Left lung (tissue), 10 donors: Measurements from ENCODE around the gene KANK3. TPM values are rescaled to one million over a fixed set of nuclear protein-coding genes. Genes with fewer than 3 reads are reported as not detected.
"Not testable (repeated sequence)": the region's sequence is repeated elsewhere in the genome, so short reads cannot be mapped to it uniquely, and the experiment has no call there.

ENCODE experiments used
- ATAC-seq: fragments of 200-7000 bp; cut with Tn5 transposase; one replicate; pipeline ENCODE4 v1.9.1; 2020; ENCODE audit warnings: moderate library complexity
- DNase-seq, 4 donors: peaks; one replicate each; pipeline ENCODE4 v3.0.0-alpha.2; 2013 to 2020
- H3K27ac ChIP-seq, 2 donors: fragments of 200-600 bp; sonication (generic) in 1 of 2; one replicate each; pipeline versions ENCODE4 v1.5.0 to v1.8.0; 2020 to 2021
- H3K27me3 ChIP-seq, 2 donors: fragments of 200-600 bp; sonication (generic) in 1 of 2; one replicate each; pipeline versions ENCODE4 v1.5.0 to v1.8.0; 2020 to 2021
- H3K36me3 ChIP-seq, 2 donors: fragments of 200-600 bp; sonication (generic) in 1 of 2; one replicate each; pipeline versions ENCODE4 v1.5.0 to v1.8.0; 2020 to 2021
- H3K4me1 ChIP-seq, 2 donors: fragments of 200-600 bp; one replicate each; pipeline ENCODE4 v1.8.0; 2021
- H3K4me3 ChIP-seq, 2 donors: fragments of 200-600 bp; sonication (generic) in 1 of 2; one replicate each; pipeline versions ENCODE4 v1.5.0 to v1.8.0; 2020 to 2021; ENCODE audit warnings: mild to moderate bottlenecking in 1 of 2
- H3K9me3 ChIP-seq, 2 donors: fragments of 200-600 bp; sonication (generic) in 1 of 2; one replicate each; pipeline versions ENCODE4 v1.5.0 to v1.8.0; 2020 to 2021
- CTCF ChIP-seq, 2 donors: fragments of 200-600 bp; sonication (generic) in 1 of 2; IDR thresholded peaks; one replicate each; pipeline versions ENCODE4 v1.5.0 to v1.8.0; 2021; ENCODE audit warnings: antibody characterized with exemption in 2 of 2
- intact Hi-C, 2 donors: fragments of 100-400 bp; cut with DNase I; formaldehyde crosslinking; loops; one replicate each; pipeline versions ENCODE4 v1.11.2 to v1.14.2; 2022
- polyA plus RNA-seq, 6 donors: library from polyadenylated mRNA; unstranded; fragments of 120-200 nt; gene quantifications; one replicate each; pipeline ENCODE4 v1.2.1, GENCODE V29; 2013; ENCODE audit not compliant: insufficient read length in 6 of 6
- total RNA-seq, 2 donors: library from RNA; stranded (reverse); fragmentation: NEBNext Ultra II Directional; extraction: Animal tissue kit (Norgen Biotek cat#: 25700); gene quantifications; one replicate each; pipeline ENCODE4 v1.2.1, GENCODE V29; 2021
- donor health status: DM: no; HTN: yes; CAD: no.
- donor health status: DM: no; HTN: no; CAD: no.

Gene KANK3
- total and polyA plus RNA-seq, 8 donors = 14.4 to 29.0 (median 15.5) TPM

DNA sequence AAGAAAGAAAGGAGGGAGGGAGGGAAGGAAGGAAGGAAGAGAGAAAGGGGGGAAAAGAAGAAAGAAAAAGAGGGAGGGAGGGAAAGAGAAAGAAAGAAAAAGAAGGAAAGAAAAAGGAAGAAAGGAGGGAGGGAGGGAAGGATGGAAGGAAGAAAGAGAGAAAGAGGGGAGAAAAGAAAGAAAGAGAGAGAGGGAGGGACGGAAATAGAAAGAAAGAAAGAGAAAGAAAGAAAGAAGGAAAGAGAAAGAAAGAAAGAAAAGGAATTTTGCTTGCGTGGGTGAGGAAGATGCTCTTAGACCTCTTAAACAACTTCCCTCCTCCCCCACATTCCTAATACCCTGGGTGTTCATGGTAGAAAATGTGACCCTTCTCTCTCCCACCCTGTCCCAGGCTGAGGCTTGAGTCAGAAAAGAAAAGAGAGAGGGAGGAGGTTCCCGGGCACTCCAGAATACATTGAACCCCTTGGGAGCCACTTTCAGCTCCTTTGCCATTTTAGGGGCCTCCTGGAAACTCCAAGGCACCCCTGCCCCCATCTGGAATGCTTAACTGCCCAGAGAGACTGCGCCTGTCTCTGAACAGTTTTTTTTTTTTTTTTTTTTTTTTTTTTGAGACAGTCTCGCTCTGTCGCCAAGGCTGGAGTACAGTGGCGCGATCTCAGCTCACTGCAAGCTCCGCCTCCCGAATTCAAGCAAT, 9.2 kb upstream of the KANK3 start:
- Histone ChIP-seq H3K9me3 (no peaks in the 10 kb centered on the region), H3K27me3 (peaks cover 0 to 10% of the 10 kb centered on the region in 2 donors), H3K27ac (no peak overlapping the region), H3K4me3 (no peak overlapping the region), H3K36me3 (no peaks in the 10 kb centered on the region), H3K4me1 (peaks cover 6 to 52% of the 10 kb centered on the region in 2 donors)
- no peak for TF ChIP-seq CTCF (IDR thresholded peaks at IDR 0.05)
- DNase-seq (no peak), ATAC-seq (peak; percentile 23)
- intact Hi-C loops = loop anchor here in 1 of 2 donors (5.0 kb wide), 1 partner anchor 50 kb away; no protein-coding TSS in a partner anchor

DNA sequence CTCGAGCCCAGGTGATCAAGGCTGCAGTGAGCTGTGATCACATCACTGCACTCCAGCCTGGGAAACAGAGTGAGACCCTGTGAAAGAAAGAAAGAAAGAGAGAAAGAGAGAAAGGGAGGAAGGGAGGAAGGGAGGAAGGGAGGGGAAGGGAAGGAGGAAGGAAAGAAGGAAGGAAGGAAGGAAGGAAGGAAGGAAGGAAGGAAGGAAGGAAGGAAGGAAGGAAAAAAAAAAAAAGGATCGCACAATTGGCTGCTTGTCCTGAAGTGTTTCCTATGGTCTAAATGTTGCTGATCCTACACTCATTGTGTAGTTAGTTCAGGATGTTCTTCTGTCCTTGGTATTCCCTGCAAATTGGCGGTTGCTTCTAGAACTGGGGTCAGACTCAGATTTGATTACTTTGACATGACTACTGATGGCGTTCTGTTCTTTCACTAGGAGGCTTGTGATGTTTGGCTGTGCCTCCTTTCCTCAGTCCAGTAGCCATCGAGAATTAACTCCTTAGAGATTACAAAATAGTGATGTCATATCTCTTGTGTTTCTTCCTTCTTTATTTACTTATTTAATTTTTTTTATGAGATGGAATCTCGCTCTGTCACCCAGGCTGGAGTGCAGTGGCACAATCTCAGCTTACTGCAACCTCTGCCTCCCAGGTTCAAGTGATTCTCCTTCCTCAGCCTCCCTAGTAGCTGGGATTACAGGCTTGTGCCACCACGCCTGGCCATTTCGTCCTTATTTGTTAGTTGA, 6.7 kb upstream of the KANK3 start:
- H3K27me3 ChIP-seq = peaks cover 0 to 17% of the 10 kb centered on the region in 2 donors
- peaks cover 0 to 32% of the 10 kb centered on the region in 2 donors for H3K4me1 ChIP-seq
- intact Hi-C loops = loop anchor here in 1 of 2 donors (5.0 kb wide), 1 partner anchor 52 kb away; no protein-coding TSS in a partner anchor
- H3K27ac ChIP-seq, H3K4me3 ChIP-seq, DNase-seq, H3K36me3 ChIP-seq, H3K9me3 ChIP-seq, ATAC-seq: not testable (repeated sequence)

DNA sequence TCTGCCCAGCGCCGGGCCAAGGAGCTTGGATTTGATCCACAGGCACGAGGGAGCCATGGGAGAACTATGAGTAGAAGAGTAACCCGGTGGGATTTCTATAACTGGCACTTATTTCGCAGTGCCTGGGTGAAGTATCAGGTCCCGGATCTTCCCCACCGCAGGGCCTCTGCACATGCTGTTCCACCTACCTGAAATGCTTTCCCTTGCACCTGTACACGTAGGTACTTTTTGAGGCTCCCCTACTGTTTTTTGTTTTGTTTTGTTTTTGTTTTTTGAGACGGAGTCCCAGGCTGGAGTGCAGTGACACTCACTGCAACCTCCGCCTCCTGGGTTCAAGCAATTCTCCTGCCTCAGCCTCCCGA, 402 bp upstream of the KANK3 start:
- Histone ChIP-seq H3K9me3 (no peaks in the 10 kb centered on the region), H3K4me1 (peaks cover 0 to 28% of the 10 kb centered on the region in 2 donors), H3K27ac (peak overlapping the region in 1 of 2 donors; percentile 94), H3K27me3 (peaks cover 0 to 55% of the 10 kb centered on the region in 2 donors), H3K36me3 (no peaks in the 10 kb centered on the region), H3K4me3 (peak overlapping the region in 1 of 2 donors; percentile 57)
- intact Hi-C loops = no loop called here
- ATAC-seq = no peak
- TF ChIP-seq CTCF (IDR thresholded peaks at IDR 0.05) = peak in 1 of 2 donors; percentile 1
- DNase-seq = no peak

DNA sequence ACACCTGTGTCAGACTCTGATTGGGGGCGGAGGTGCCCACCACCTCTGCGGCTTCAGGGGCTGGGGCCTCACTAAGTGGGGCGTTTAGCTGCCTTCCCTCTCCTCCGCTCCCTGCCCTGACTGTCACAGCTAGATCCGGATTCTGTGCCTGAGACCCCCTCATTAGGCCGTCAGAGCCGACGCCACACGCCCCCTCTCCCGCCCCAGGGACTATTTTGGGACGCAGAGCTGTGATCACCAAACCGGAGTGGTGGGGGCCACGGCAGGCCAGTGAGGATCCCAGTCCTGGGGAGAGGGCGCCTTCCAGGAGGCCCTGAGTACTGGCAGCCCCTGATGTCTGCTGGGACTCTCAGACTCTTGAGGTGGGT, 762 bp downstream of the KANK3 start:
- no peaks in the 10 kb centered on the region for H3K9me3 ChIP-seq
- no peak for DNase-seq
- H3K4me1 ChIP-seq = peaks cover 0 to 36% of the 10 kb centered on the region in 2 donors
- intact Hi-C loops = no loop called here
- TF ChIP-seq CTCF (IDR thresholded peaks at IDR 0.05) = no peak
- ATAC-seq = no peak
- peak overlapping the region; percentile 81 to 94 for H3K27ac ChIP-seq
- peak overlapping the region; percentile 5 to 57 for H3K4me3 ChIP-seq
- peaks cover 0 to 67% of the 10 kb centered on the region in 2 donors for H3K27me3 ChIP-seq
- H3K36me3 ChIP-seq = no peaks in the 10 kb centered on the region

GRCh38 chr19:8341504-8341903, 1.6 kb downstream of the KANK3 start:
- ATAC-seq, H3K9me3 ChIP-seq, intact Hi-C loops, DNase-seq, H3K36me3 ChIP-seq: not testable (repeated sequence)
- H3K27me3 ChIP-seq = peaks cover 0 to 75% of the 10 kb centered on the region in 2 donors
- H3K4me3 ChIP-seq = peak overlapping the region in 1 of 2 donors; percentile 57
- peaks cover 0 to 37% of the 10 kb centered on the region in 2 donors for H3K4me1 ChIP-seq
- H3K27ac ChIP-seq = peak overlapping the region in 1 of 2 donors; percentile 94
